CD14-positive monocyte (primary cell): ENCODE measurements around the gene TEAD1. TPM values are rescaled to one million over a fixed set of nuclear protein-coding genes. Genes with fewer than 3 reads are reported as not detected.

Source experiments
- DNase-seq, 3 donors: peaks; one replicate each; pipeline ENCODE4 v3.0.0-alpha.2; 2011 to 2022
- H2AFZ ChIP-seq: 2 replicates; pipeline ENCODE4 v1.6.0; 2012; ENCODE audit warnings: mild to moderate bottlenecking, low read depth, low read length, inconsistent platforms; ENCODE audit not compliant: insufficient read depth, poor library complexity, severe bottlenecking
- H3K27ac ChIP-seq, 2 donors: 1 replicate in 1 of 2; 2 replicates in 1 of 2; pipeline ENCODE4 v1.5.1; 2012 to 2013; ENCODE audit warnings: low read length in 2 of 2, control low read depth in 1 of 2, inconsistent platforms in 1 of 2, low read depth in 1 of 2, mild to moderate bottlenecking in 1 of 2
- H3K27me3 ChIP-seq, 2 donors: one replicate each; pipeline versions ENCODE4 v1.6.0 to v1.6.1; 2011 to 2013; ENCODE audit warnings: low read length in 2 of 2; ENCODE audit not compliant: control insufficient read depth in 2 of 2, insufficient read depth in 2 of 2
- H3K36me3 ChIP-seq, 2 donors: replicated peaks in 1 of 2; 1 replicate in 1 of 2; 2 replicates in 1 of 2; pipeline versions ENCODE4 v1.5.1 to v1.6.1; 2012 to 2013; ENCODE audit warnings: low read length in 2 of 2, control low read depth in 1 of 2, inconsistent platforms in 1 of 2, mild to moderate bottlenecking in 1 of 2; ENCODE audit not compliant: insufficient read depth in 2 of 2, control insufficient read depth in 1 of 2
- H3K4me1 ChIP-seq, 2 donors: 1 replicate in 1 of 2; 2 replicates in 1 of 2; pipeline versions ENCODE4 v1.5.1 to v1.6.1; 2012 to 2013; ENCODE audit warnings: low read length in 2 of 2, control low read depth in 1 of 2, inconsistent platforms in 1 of 2, mild to moderate bottlenecking in 1 of 2, moderate library complexity in 1 of 2; ENCODE audit not compliant: insufficient read depth in 2 of 2, control insufficient read depth in 1 of 2
- H3K4me2 ChIP-seq: replicated peaks from 2 replicates; pipeline ENCODE3; 2012; ENCODE audit warnings: low read length, moderate library complexity, mild to moderate bottlenecking; ENCODE audit not compliant: poor library complexity, severe bottlenecking; ENCODE audit errors: extremely low read depth
- H3K4me3 ChIP-seq, 3 experiments: fragments of 200-600 bp in 1 of 3; sonication (generic) in 1 of 3; replicated peaks in 1 of 3; 1 replicate in 2 of 3; 2 replicates in 1 of 3; pipeline ENCODE4 v1.5.1; 2011 to 2013; ENCODE audit warnings: low read length in 3 of 3, mild to moderate bottlenecking in 3 of 3, control low read depth in 2 of 3, low read depth in 2 of 3, inconsistent platforms in 1 of 3, moderate library complexity in 1 of 3
- H3K79me2 ChIP-seq: 2 replicates; pipeline ENCODE4 v1.6.0; 2012; ENCODE audit warnings: mild to moderate bottlenecking, control low read depth, inconsistent platforms, low read length, moderate library complexity; ENCODE audit not compliant: insufficient read depth
- H3K9ac ChIP-seq: 2 replicates; pipeline ENCODE4 v1.6.0; 2017; ENCODE audit warnings: low read length, mild to moderate bottlenecking; ENCODE audit not compliant: insufficient read depth, poor library complexity, severe bottlenecking
- H3K9me3 ChIP-seq, 2 donors: replicated peaks in 1 of 2; 1 replicate in 1 of 2; 2 replicates in 1 of 2; pipeline versions ENCODE4 v1.5.1 to v1.6.1; 2012 to 2013; ENCODE audit warnings: low read length in 2 of 2, control low read depth in 1 of 2; ENCODE audit not compliant: control insufficient read depth in 1 of 2, insufficient read depth in 1 of 2
- H4K20me1 ChIP-seq: 2 replicates; pipeline ENCODE4 v1.6.0; 2012; ENCODE audit warnings: mild to moderate bottlenecking, low read length, control low read depth, moderate library complexity; ENCODE audit not compliant: insufficient read depth
- H3K27ac Mint-ChIP-seq, 7 donors: one replicate each; pipeline ENCODE4 v1.8.0; 2020; ENCODE audit warnings: mild to moderate bottlenecking in 7 of 7, mixed read lengths in 7 of 7, moderate library complexity in 6 of 7, inconsistent platforms in 2 of 7
- H3K27me3 Mint-ChIP-seq, 3 donors: one replicate each; pipeline ENCODE4 v1.8.0; 2021 to 2022; ENCODE audit warnings: low read depth in 3 of 3, mild to moderate bottlenecking in 3 of 3, mixed read lengths in 3 of 3, moderate library complexity in 3 of 3, inconsistent platforms in 1 of 3
- H3K36me3 Mint-ChIP-seq, 2 donors: one replicate each; pipeline ENCODE4 v1.8.0; 2020; ENCODE audit warnings: mixed read lengths in 2 of 2, inconsistent platforms in 1 of 2, mild to moderate bottlenecking in 1 of 2
- H3K4me1 Mint-ChIP-seq: one replicate; pipeline ENCODE4 v1.8.0; 2020; ENCODE audit warnings: mild to moderate bottlenecking, mixed read lengths
- H3K4me3 Mint-ChIP-seq, 2 donors: one replicate each; pipeline ENCODE4 v1.8.0; 2020; ENCODE audit warnings: mild to moderate bottlenecking in 2 of 2, mixed read lengths in 2 of 2, moderate library complexity in 1 of 2
- H3K9me3 Mint-ChIP-seq, 7 donors: one replicate each; pipeline ENCODE4 v1.8.0; 2020 to 2022; ENCODE audit warnings: mixed read lengths in 7 of 7, mild to moderate bottlenecking in 6 of 7, moderate library complexity in 6 of 7, inconsistent platforms in 2 of 7
- CTCF ChIP-seq: fragments of 200-600 bp; IDR thresholded peaks from one replicate; pipeline ENCODE4 v1.8.0; 2022; ENCODE audit warnings: antibody characterized with exemption, mild to moderate bottlenecking
- WGBS: methylation state at CpG from one replicate; pipeline ENCODE4 v1.1.5; 2013; ENCODE audit warnings: missing lambda C conversion rate; ENCODE audit not compliant: insufficient coverage; 5-methylcytosine and 5-hydroxymethylcytosine counted together
- intact Hi-C, 2 donors: fragments of 100-400 bp; cut with micrococcal nuclease; formaldehyde crosslinking; loops; one replicate each; pipeline versions ENCODE4 v1.15.0 to v1.15.1; 2023
- polyA plus RNA-seq, 3 donors: library from polyadenylated mRNA; depleted of rRNA in 1 of 3; unstranded in 2 of 3; stranded (reverse) in 1 of 3; fragments of 300-500 nt in 2 of 3; fragments of >200 nt in 1 of 3; fragmentation: Illumina TruSeq in 2 of 3; gene quantifications; 1 replicate in 2 of 3; 2 replicates in 1 of 3; pipeline ENCODE4 v1.2.3, GENCODE V29; 2012 to 2021

Gene TEAD1
- polyA plus RNA-seq, 3 donors: not detected

- H3K79me2 ChIP-seq: no peaks in the 10 kb centered on the region
- H3K27me3 ChIP-seq: no peaks in the 10 kb centered on the region
- H3K4me1 ChIP-seq: no peaks in the 10 kb centered on the region
- no peak overlapping the region for H2AFZ ChIP-seq
- Mint-ChIP-seq H3K27me3 (peaks cover 0 to 6% (median 2%) of the 10 kb centered on the region in 3 donors), H3K36me3 (no peaks in the 10 kb centered on the region), H3K27ac (no peak overlapping the region), H3K4me3 (no peak overlapping the region), H3K4me1 (no peaks in the 10 kb centered on the region), H3K9me3 (peaks cover 0 to 4% (median 0%) of the 10 kb centered on the region in 7 donors)
- intact Hi-C loops: no loop called here
- no peak for TF ChIP-seq CTCF
- DNase-seq: no peak
- H4K20me1 ChIP-seq: no peaks in the 10 kb centered on the region
- H3K9ac ChIP-seq: no peak overlapping the region
- no peaks in the 10 kb centered on the region for H3K9me3 ChIP-seq
- no peaks in the 10 kb centered on the region for H3K36me3 ChIP-seq
- H3K4me2 ChIP-seq: no peak overlapping the region
- H3K27ac ChIP-seq: no peak overlapping the region
- H3K4me3 ChIP-seq: no peak overlapping the region
Observed at GRCh38 chr11:12930850-12931249, 256.6 kb downstream of the TEAD1 start.

- peaks cover 0 to 2% (median 0%) of the 10 kb centered on the region in 7 donors for H3K9me3 Mint-ChIP-seq
- no peak overlapping the region for H3K4me2 ChIP-seq
- no peaks in the 10 kb centered on the region for H3K9me3 ChIP-seq
- no peak overlapping the region for H3K27ac ChIP-seq
- no peaks in the 10 kb centered on the region for H3K4me1 Mint-ChIP-seq
- no peak overlapping the region for H3K4me3 Mint-ChIP-seq
- intact Hi-C loops: no loop called here
- H3K36me3 Mint-ChIP-seq: no peaks in the 10 kb centered on the region
- no peaks in the 10 kb centered on the region for H4K20me1 ChIP-seq
- TF ChIP-seq CTCF: no peak
- no CpG with 5 or more reads among the region's 5 CpGs for WGBS
- no peak overlapping the region for H3K4me3 ChIP-seq
- no peak overlapping the region for H3K27ac Mint-ChIP-seq
- no peak for DNase-seq
- no peak overlapping the region for H2AFZ ChIP-seq
- no peaks in the 10 kb centered on the region for H3K36me3 ChIP-seq
- no peaks in the 10 kb centered on the region for H3K79me2 ChIP-seq
- H3K27me3 ChIP-seq: no peaks in the 10 kb centered on the region
- peaks cover 0 to 3% (median 2%) of the 10 kb centered on the region in 3 donors for H3K27me3 Mint-ChIP-seq
- H3K4me1 ChIP-seq: no peaks in the 10 kb centered on the region
- no peak overlapping the region for H3K9ac ChIP-seq
Observed at GRCh38 chr11:12932485-12932884, 258.3 kb downstream of the TEAD1 start.
